Measurements from ENCODE around the gene ISG20. TPM values are rescaled to one million over a fixed set of nuclear protein-coding genes. Genes with fewer than 3 reads are reported as not detected.

Gene ISG20
- 3.8 and 13.3 TPM in 2 replicates for total RNA-seq
- polyA plus RNA-seq = 11.9 and 15.8 TPM in 2 replicates

- H3K27me3 ChIP-seq = no peaks in the 10 kb centered on the region
- 13% methylated on average over 27 of the region's 27 CpGs for WGBS (ENCODE audit: low lambda C conversion rate, missing lambda C conversion rate)
- H3K4me3 ChIP-seq = no peak within 1 kb of the TSS
- peak; percentile 58 for TF ChIP-seq CTCF (IDR thresholded peaks at IDR 0.05; ENCODE audit: poor library complexity)
- TF ChIP-seq EZH2phosphoT487 (IDR thresholded peaks at IDR 0.05; ENCODE audit: low read depth, severe bottlenecking, unreplicated experiment) = no peak
- no peak for TF ChIP-seq EZH2 (IDR thresholded peaks at IDR 0.05; ENCODE audit: borderline replicate concordance)
- H2AFZ ChIP-seq = no peak within 1 kb of the TSS
- peak; percentile 97 for DNase-seq (ENCODE audit: low spot score)
- no peaks in the 10 kb centered on the region for H3K9me2 ChIP-seq (replicated peaks; ENCODE audit: insufficient read depth)
- no peaks in the 10 kb centered on the region for H4K20me1 ChIP-seq (ENCODE audit: insufficient read depth, poor library complexity, severe bottlenecking)
- peak within 1 kb of the TSS; percentile 96 for H3K27ac ChIP-seq
- H3K9me3 ChIP-seq (ENCODE audit: low read depth) = no peaks in the 10 kb centered on the region
- no peaks in the 10 kb centered on the region for H3K79me2 ChIP-seq
- H3K4me1 ChIP-seq (ENCODE audit: insufficient read depth) = peaks cover 20% of the 10 kb centered on the region
- H3K36me3 ChIP-seq (replicated peaks; ENCODE audit: insufficient read depth, low read depth) = no peaks in the 10 kb centered on the region
- peak within 1 kb of the TSS; percentile 65 for H3K4me2 ChIP-seq
Measured at GRCh38 chr15:88638626-88639372, at the start of gene ISG20. ISG20 (plus strand) TSS chr15:88639016; CDS start chr15:88639367, 351 bp downstream.

- Histone ChIP-seq H3K27me3 (no peaks in the 10 kb centered on the region), H2AFZ (no peak overlapping the region), H3K27ac (no peak overlapping the region), H3K79me2 (no peaks in the 10 kb centered on the region), H3K4me1 (ENCODE audit: insufficient read depth) (no peaks in the 10 kb centered on the region), H3K9me2 (replicated peaks; ENCODE audit: insufficient read depth) (no peaks in the 10 kb centered on the region), H3K4me3 (no peak overlapping the region), H3K4me2 (no peak overlapping the region), H4K20me1 (ENCODE audit: insufficient read depth, poor library complexity, severe bottlenecking) (no peaks in the 10 kb centered on the region), H3K36me3 (replicated peaks; ENCODE audit: insufficient read depth, low read depth) (no peaks in the 10 kb centered on the region), H3K9me3 (ENCODE audit: low read depth) (no peaks in the 10 kb centered on the region)
- no peak for DNase-seq (ENCODE audit: low spot score)
- WGBS (ENCODE audit: low lambda C conversion rate, missing lambda C conversion rate) = 88% methylated on average over 6 of the region's 6 CpGs
- TF ChIP-seq EZH2 (IDR thresholded peaks at IDR 0.05; ENCODE audit: borderline replicate concordance) (no peak), EZH2phosphoT487 (IDR thresholded peaks at IDR 0.05; ENCODE audit: low read depth, severe bottlenecking, unreplicated experiment) (no peak), CTCF (IDR thresholded peaks at IDR 0.05; ENCODE audit: poor library complexity) (no peak)
Measured at GRCh38 chr15:88590759-88591158, 48.1 kb upstream of the ISG20 start.

- no peaks in the 10 kb centered on the region for H3K4me1 ChIP-seq (ENCODE audit: insufficient read depth)
- no peaks in the 10 kb centered on the region for H3K9me3 ChIP-seq (ENCODE audit: low read depth)
- H3K9me2 ChIP-seq (replicated peaks; ENCODE audit: insufficient read depth) = no peaks in the 10 kb centered on the region
- no peak for DNase-seq (ENCODE audit: low spot score)
- no peaks in the 10 kb centered on the region for H3K27me3 ChIP-seq
- H3K4me2 ChIP-seq = no peak overlapping the region
- no peak overlapping the region for H3K27ac ChIP-seq
- no peaks in the 10 kb centered on the region for H3K36me3 ChIP-seq (replicated peaks; ENCODE audit: insufficient read depth, low read depth)
- no peak for TF ChIP-seq CTCF (IDR thresholded peaks at IDR 0.05; ENCODE audit: poor library complexity)
- TF ChIP-seq EZH2 (IDR thresholded peaks at IDR 0.05; ENCODE audit: borderline replicate concordance) = no peak
- TF ChIP-seq EZH2phosphoT487 (IDR thresholded peaks at IDR 0.05; ENCODE audit: low read depth, severe bottlenecking, unreplicated experiment) = no peak
- H3K4me3 ChIP-seq = no peak overlapping the region
- no peak overlapping the region for H2AFZ ChIP-seq
- no peaks in the 10 kb centered on the region for H3K79me2 ChIP-seq
- no peaks in the 10 kb centered on the region for H4K20me1 ChIP-seq (ENCODE audit: insufficient read depth, poor library complexity, severe bottlenecking)
Measured at GRCh38 chr15:88591384-88591783, 47.4 kb upstream of the ISG20 start.

Measured in hepatocyte (in vitro differentiated cells).